ENCODE results near the gene GINM1.

The GINM1 gene

DNA sequence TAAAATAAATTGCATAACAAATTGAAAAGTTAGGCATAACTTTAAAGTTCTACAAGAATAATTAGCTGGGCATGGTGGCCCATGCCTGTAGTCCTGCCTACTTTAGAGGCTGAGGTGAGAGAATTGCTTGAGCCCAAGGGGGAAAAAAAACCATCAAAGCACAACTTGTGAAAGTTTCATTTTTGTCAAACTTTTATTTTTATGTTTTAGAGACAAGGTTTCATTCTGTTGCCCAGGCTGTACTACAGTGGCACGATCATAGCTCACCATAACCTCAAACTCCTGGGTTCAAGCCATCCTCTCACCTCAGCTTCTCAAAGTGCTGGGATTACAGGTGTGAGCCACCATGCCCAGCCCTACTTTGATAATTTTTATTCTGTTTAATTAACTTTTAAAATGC is 68.1 kb downstream of the GINM1 start:
- no peaks in the 10 kb centered on the region for H3K4me1 ChIP-seq (ENCODE audit: insufficient read depth, low read length)
- H3K9me3 ChIP-seq (ENCODE audit: control insufficient read depth, insufficient read depth, low read length) = no peaks in the 10 kb centered on the region
- no peaks in the 10 kb centered on the region; the same call in 1 of the 2 replicates for H3K36me3 ChIP-seq (ENCODE audit: insufficient read depth, low read length)
- H3K9ac ChIP-seq (ENCODE audit: low read depth, low read length) = no peak overlapping the region

DNA sequence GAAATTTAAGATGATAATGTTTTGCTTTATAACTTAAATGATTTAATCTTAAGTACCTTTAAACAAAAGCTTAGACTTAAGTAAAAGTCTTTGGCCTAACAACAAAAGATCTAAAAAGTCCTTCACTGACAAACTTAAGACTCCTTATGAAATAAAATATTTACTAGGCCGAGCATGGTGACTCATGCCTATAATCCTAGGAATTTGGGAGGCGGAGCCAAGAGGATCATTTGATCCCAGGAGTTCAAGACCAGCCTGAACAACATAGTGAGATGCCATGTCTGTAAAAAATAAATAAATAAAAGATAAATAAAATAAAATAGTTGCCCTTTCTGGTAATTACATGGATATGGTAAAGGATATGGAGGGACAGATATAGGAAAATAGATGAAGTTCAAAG is 69.9 kb downstream of the GINM1 start:
- H3K4me1 ChIP-seq (ENCODE audit: insufficient read depth, low read length) = no peaks in the 10 kb centered on the region
- no peak overlapping the region for H3K9ac ChIP-seq (ENCODE audit: low read depth, low read length)
- H3K36me3 ChIP-seq (ENCODE audit: insufficient read depth, low read length) = no peaks in the 10 kb centered on the region; the same call in 1 of the 2 replicates
- no peaks in the 10 kb centered on the region for H3K9me3 ChIP-seq (ENCODE audit: control insufficient read depth, insufficient read depth, low read length)

All from ES-I3 (cell line).